Measurements from ENCODE around the gene ABCC3.
A peak's percentile ranks its signal among the peaks of the same experiment; 100 is the strongest.

ABCC3 gene

DNA sequence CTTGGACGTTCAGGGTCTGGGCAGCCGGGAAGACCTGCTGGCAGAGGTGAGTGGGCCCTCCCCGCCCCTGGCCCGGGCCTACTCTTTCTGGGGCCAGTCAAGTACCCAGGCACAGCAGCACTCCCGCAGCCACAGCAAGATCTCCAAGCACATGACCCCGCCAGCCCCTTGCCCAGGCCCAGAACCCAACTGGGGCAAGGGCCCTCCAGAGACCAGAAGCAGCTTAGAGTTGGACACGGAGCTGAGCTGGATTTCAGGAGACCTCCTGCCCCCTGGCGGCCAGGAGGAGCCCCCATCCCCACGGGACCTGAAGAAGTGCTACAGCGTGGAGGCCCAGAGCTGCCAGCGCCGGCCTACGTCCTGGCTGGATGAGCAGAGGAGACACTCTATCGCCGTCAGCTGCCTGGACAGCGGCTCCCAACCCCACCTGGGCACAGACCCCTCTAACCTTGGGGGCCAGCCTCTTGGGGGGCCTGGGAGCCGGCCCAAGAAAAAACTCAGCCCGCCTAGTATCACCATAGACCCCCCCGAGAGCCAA, 8.6 kb upstream of the ABCC3 start:
- POLR2A ChIA-PET (ENCODE audit: low non-redundant PET) = no interaction called here

DNA sequence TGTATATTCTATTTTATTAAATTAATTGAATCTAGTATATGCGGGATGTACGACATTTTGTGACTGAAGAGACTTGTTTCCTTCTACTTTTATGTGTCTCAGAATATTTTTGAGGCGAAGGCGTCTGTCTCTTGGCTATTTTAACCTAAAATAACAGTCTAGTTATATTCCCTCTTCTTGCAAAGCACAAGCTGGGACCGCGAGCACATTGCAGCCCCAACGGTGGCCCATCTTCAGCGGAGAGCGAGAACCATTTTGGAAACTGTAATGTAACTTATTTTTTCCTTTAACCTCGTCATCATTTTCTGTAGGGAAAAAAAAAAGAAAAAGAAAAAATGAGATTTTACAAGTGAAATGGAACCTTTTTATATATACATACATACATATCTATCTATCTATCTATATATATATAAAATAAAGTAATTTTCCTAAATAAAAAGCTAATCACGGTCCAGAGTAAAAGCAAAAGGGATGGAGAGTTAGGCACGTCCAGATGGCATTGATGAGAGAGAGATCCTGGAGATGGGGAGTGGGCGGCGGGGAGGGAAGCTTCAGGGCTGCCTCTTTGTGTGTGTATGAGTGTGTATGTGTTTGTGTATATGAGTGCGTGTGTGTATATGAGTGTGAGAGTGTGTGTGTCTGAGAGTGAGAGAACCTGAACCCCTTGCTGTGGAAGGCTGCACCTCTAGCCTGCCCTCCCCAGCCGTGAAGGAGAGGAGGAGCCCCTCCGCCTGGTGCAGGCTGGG, 7.5 kb upstream of the ABCC3 start:
- H3K27ac ChIP-seq = no peak overlapping the region
- TF ChIP-seq, protein P1, sequence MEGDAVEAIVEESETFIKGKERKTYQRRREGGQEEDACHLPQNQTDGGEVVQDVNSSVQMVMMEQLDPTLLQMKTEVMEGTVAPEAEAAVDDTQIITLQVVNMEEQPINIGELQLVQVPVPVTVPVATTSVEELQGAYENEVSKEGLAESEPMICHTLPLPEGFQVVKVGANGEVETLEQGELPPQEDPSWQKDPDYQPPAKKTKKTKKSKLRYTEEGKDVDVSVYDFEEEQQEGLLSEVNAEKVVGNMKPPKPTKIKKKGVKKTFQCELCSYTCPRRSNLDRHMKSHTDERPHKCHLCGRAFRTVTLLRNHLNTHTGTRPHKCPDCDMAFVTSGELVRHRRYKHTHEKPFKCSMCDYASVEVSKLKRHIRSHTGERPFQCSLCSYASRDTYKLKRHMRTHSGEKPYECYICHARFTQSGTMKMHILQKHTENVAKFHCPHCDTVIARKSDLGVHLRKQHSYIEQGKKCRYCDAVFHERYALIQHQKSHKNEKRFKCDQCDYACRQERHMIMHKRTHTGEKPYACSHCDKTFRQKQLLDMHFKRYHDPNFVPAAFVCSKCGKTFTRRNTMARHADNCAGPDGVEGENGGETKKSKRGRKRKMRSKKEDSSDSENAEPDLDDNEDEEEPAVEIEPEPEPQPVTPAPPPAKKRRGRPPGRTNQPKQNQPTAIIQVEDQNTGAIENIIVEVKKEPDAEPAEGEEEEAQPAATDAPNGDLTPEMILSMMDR (conservative IDR thresholded peaks at IDR 0.05; ENCODE audit: low read depth) = no peak
- DNase-seq (ENCODE audit: low spot score) = no peak
- POLR2A ChIA-PET (ENCODE audit: low non-redundant PET) = no interaction called here
- CTCF ChIA-PET = interaction anchor here (0.5 to 3.1 kb wide), 14 partner anchors 10 to 157 kb away, joined by 3 to 23 read pairs (median 4); no protein-coding TSS in a partner anchor

More for the DNA sequence above, 8.6 kb upstream of the ABCC3 start:
- CTCF ChIA-PET = interaction anchor here (0.5 to 3.1 kb wide), 17 partner anchors 9 to 279 kb away, joined by 3 to 23 read pairs (median 4); no protein-coding TSS in a partner anchor
- TF ChIP-seq, protein P1 (conservative IDR thresholded peaks at IDR 0.05; ENCODE audit: low read depth) = peak; percentile 69
- no peak overlapping the region for H3K27ac ChIP-seq
- peak; percentile 60 for DNase-seq (ENCODE audit: low spot score)

DNA sequence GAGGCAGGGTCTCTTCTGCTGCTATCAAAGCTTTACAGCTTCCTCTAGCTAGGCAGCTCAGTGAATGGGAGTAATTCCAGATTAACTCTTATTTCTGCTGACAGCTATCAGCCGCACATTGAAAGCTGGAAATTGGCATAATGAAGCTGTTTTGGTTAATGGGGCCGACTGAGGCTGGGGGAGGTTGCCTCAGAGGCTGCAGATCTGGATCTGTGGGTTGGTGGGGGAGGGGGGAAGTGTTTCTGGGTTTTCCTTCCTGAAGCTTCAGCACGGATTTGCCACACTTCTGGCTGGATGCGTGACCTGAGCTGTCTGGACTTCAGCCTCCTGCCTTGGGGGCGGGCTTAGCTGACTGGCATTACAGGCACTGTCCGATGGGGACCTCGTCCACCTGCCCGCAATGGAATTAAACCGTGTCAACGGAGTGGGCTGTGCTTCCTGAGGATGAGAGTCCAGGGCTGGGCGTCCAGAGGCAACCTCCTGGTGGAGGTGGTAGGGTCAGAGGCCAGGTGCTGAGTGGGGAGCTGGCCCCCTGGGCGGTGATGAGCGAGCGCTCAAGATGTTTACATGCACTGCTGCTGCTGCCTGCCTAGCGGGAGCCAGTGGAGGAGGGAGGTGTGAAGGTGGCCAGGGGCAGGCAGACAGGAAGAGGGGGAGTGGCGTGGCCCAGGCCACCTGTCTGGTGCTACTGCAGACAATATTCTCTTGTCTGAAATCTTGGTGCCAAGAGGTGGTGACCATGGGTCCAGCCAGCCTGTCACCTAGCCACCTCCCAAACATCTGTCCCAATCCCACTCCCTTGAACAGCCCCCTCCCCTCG, 6.7 kb upstream of the ABCC3 start:
- ChIA-PET POLR2A (ENCODE audit: low non-redundant PET) (no interaction called here), CTCF (interaction anchor here (0.6 to 1.2 kb wide), 6 partner anchors 11 to 85 kb away, joined by 3 to 7 read pairs (median 3); no protein-coding TSS in a partner anchor)
- no peak for DNase-seq (ENCODE audit: low spot score)

DNA sequence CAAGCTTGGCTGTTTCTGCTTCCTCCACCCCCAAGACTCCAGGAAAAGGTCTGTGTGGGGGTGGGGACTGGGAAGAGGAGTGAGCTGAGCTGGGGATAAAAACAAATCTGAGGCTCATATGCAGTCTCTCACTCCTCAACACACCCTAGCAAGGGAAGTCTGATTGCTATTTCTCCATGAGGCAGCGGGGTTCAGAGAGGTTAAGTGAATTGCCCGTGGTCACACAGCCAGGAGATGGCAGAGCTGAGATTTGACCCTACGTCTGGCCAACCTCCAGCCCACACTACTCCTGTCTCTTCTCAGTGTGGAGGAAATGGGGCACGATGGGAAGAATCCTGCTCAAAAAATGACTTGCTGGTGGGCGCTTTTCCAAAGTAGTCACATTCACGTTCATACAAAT, 4.8 kb upstream of the ABCC3 start:
- no peak overlapping the region for H3K27ac ChIP-seq
- TF ChIP-seq, protein P1 (conservative IDR thresholded peaks at IDR 0.05; ENCODE audit: low read depth) = no peak
- POLR2A ChIA-PET (ENCODE audit: low non-redundant PET) = interaction anchor here (0.6 kb wide), 1 partner anchor 49 kb away, joined by 3 read pairs; no protein-coding TSS in a partner anchor
- DNase-seq (ENCODE audit: low spot score) = no peak
- CTCF ChIA-PET = interaction anchor here (0.5 to 1.8 kb wide), 21 partner anchors 7 to 172 kb away, joined by 3 to 21 read pairs (median 4); partner anchors contain the start of gene CACNA1G

More for the DNA sequence above, 6.7 kb upstream of the ABCC3 start:
- TF ChIP-seq, protein P1 (conservative IDR thresholded peaks at IDR 0.05; ENCODE audit: low read depth) = no peak
- H3K27ac ChIP-seq = no peak overlapping the region

DNA sequence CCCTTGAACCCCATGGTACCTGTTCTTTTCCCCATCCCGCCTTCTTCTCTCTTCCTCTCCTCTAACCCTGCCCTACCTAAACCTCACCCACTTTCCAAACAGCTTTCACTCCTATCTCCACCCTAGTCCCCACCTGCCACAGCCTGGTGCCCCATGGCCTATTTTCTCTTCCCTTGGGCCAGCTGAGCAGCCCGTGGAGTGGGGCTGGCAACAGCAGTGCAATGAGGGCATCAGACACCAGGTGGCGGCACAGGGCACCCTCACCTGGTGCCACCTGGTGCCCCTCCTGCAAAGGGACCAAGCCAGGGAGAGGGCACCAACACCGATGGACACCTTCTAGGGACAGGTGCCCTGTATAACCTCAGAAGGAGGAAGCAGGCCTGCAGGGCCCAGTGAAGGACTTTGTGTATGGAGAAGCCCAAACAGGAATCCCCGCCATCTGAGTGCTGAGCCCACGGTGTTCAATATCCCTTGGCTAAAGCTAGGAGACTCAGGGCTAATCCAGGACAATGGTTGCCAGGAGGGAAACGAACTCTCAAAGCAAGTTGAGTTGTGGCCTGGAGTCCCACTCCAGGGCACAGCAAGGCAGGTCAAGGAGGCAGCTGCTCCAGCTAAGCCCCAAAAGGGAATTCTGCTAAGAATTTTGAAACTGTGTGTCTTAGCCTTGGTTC, 4.0 kb upstream of the ABCC3 start:
- ChIA-PET POLR2A (ENCODE audit: low non-redundant PET) (interaction anchor here (0.6 kb wide), 1 partner anchor 50 kb away, joined by 3 read pairs; no protein-coding TSS in a partner anchor), CTCF (interaction anchor here (0.5 to 1.8 kb wide), 29 partner anchors 8 to 173 kb away, joined by 3 to 21 read pairs (median 4); partner anchors contain the start of gene CACNA1G)
- peak; percentile 73 for DNase-seq (ENCODE audit: low spot score)
- peak overlapping the region; percentile 28; the same call in 1 of the 2 replicates for H3K27ac ChIP-seq
- TF ChIP-seq, protein P1 (conservative IDR thresholded peaks at IDR 0.05; ENCODE audit: low read depth) = peak; percentile 96

Measured in RWPE1 (cell line).